Heart right ventricle (tissue), 16 donors: ENCODE results near the gene SPATA4. TPM values are rescaled to one million over a fixed set of nuclear protein-coding genes. Genes with fewer than 3 reads are reported as not detected.

Experiments used
- ATAC-seq, 8 donors: fragments of 200-7000 bp; cut with Tn5 transposase; one replicate each; pipeline ENCODE4 v1.9.1; 2020; ENCODE audit warnings: mild to moderate bottlenecking in 8 of 8, moderate library complexity in 8 of 8, moderate number of reproducible peaks in 1 of 8
- DNase-seq, 2 donors: peaks; one replicate each; pipeline ENCODE4 v3.0.0-alpha.2; 2020
- H3K27ac ChIP-seq, 10 donors: fragments of 200-600 bp; sonication (generic) in 2 of 10; one replicate each; pipeline versions ENCODE4 v1.5.0 to v1.8.0; 2020 to 2022; ENCODE audit warnings: mild to moderate bottlenecking in 3 of 10
- H3K27me3 ChIP-seq, 7 donors: fragments of 200-600 bp; one replicate each; pipeline ENCODE4 v1.8.0; 2021 to 2022; ENCODE audit warnings: mild to moderate bottlenecking in 2 of 7
- H3K36me3 ChIP-seq, 9 donors: fragments of 200-600 bp; sonication (generic) in 1 of 9; one replicate each; pipeline versions ENCODE4 v1.5.0 to v1.8.0; 2020 to 2022; ENCODE audit warnings: mild to moderate bottlenecking in 2 of 9
- H3K4me1 ChIP-seq, 9 donors: fragments of 200-600 bp; sonication (generic) in 1 of 9; one replicate each; pipeline versions ENCODE4 v1.5.0 to v1.8.0; 2020 to 2022; ENCODE audit warnings: mild to moderate bottlenecking in 4 of 9
- H3K4me3 ChIP-seq, 10 donors: fragments of 200-600 bp; sonication (generic) in 2 of 10; one replicate each; pipeline versions ENCODE4 v1.5.0 to v1.8.0; 2020 to 2022; ENCODE audit warnings: mild to moderate bottlenecking in 7 of 10, moderate library complexity in 2 of 10
- H3K9me3 ChIP-seq, 11 donors: fragments of 200-600 bp in 10 of 11; sonication (generic) in 2 of 11; one replicate each; pipeline versions ENCODE4 v1.5.0 to v1.8.0; 2013 to 2022; ENCODE audit warnings: mild to moderate bottlenecking in 2 of 11, control low read depth in 1 of 11, moderate library complexity in 1 of 11
- WGBS, 2 donors: extraction: QIAGEN DNeasy Blood & Tissue Kit; methylation state at CpG; one replicate each; pipeline ENCODE4 v1.1.7; 2013; ENCODE audit warnings: inconsistent platforms in 1 of 2; 5-methylcytosine and 5-hydroxymethylcytosine counted together
- intact Hi-C, 10 donors: fragments of 100-400 bp; cut with DNase I; formaldehyde crosslinking; loops; one replicate each; pipeline versions ENCODE4 v1.11.1 to v1.14.2; 2022
- long read RNA-seq, 3 donors: library from polyadenylated mRNA; unstranded; transcript quantifications; one replicate each; pipeline ENCODE4 v2.0.0, GENCODE V29; 2020 to 2021
- polyA plus RNA-seq, 2 donors: library from polyadenylated mRNA; stranded (reverse); fragments of 200-250 nt; gene quantifications; one replicate each; pipeline ENCODE4 v1.2.3, GENCODE V29; 2013
- total RNA-seq, 10 donors: library from RNA; stranded (reverse); fragmentation: NEBNext Ultra II Directional in 3 of 10; extraction: Animal tissue kit (Norgen Biotek cat#: 25700) in 3 of 10; gene quantifications; one replicate each; pipeline versions ENCODE4 v1.2.1 to v1.2.4, GENCODE V29; 2021 to 2023
- TF ChIP-seq, protein P1 (sequence below), 9 donors: fragments of 200-600 bp; sonication (generic) in 2 of 9; IDR thresholded peaks; one replicate each; pipeline versions ENCODE4 v1.5.0 to v1.8.0; 2021 to 2022; ENCODE audit warnings: antibody characterized with exemption in 9 of 9, mild to moderate bottlenecking in 5 of 9, moderate library complexity in 1 of 9
- donor health status: Arrhythmogenic right ventricular cardiomyopathy.
- donor health status: ischemic (EF 13 %, LVEDD 7.1; RV severe dilation, severe dysfunction).
- donor health status: healthy with polysubstance abuse.
- donor health status: DM: no; HTN: yes; CAD: no.
- donor health status: DM: no; HTN: no; CAD: no.
- donor health status: ischemic (EF 25% LVEDD 6.9; RV normal size, moderate dysfunction).
- donor health status: ischemic (EF 25% LVEDD 5.7; RV mildly dilated, moderate dysfunction).
- donor health status: healthy.
- donor health status: DM: yes; HTN: yes; CAD: no.
- donor health status: Ischemic cardiomyopathy.
- donor health status: ischemic (EF 35%, LVEDD 5.7; RV mildly dilated, moderate dysfunction).
- donor health status: nonischemic (EF 11% LVEDD 7.7; RV severe dilation, severe dysfunction).
- donor health status: DM: yes; HTN: yes; CAD: no.
- donor health status: PGD.
- donor health status: ischemic (EF 29% LVEDD 5.4; RV normal size, mild dysfunction).
- donor health status: nonischemic (EF 23%, LVEDD 6.1; RV moderate dilation, normal function).

SPATA4 gene
- total RNA-seq, result under 1 TPM in 9 of 10 donors, not detected in 1; 0.25 to 0.99 (median 0.49) TPM
- under 1 TPM; 0.16 to 0.37 TPM for polyA plus RNA-seq
- long read RNA-seq, donor 1, result 0 reads
- long read RNA-seq, donor 2, result 0 reads
- long read RNA-seq, donor 3, result 0 reads

GRCh38 chr4:176195184-176195978 is at the start of gene SPATA4:
SPATA4 (minus strand) TSS chr4:176195585; CDS start chr4:176195562, 23 bp downstream.
- TF ChIP-seq, protein P1, sequence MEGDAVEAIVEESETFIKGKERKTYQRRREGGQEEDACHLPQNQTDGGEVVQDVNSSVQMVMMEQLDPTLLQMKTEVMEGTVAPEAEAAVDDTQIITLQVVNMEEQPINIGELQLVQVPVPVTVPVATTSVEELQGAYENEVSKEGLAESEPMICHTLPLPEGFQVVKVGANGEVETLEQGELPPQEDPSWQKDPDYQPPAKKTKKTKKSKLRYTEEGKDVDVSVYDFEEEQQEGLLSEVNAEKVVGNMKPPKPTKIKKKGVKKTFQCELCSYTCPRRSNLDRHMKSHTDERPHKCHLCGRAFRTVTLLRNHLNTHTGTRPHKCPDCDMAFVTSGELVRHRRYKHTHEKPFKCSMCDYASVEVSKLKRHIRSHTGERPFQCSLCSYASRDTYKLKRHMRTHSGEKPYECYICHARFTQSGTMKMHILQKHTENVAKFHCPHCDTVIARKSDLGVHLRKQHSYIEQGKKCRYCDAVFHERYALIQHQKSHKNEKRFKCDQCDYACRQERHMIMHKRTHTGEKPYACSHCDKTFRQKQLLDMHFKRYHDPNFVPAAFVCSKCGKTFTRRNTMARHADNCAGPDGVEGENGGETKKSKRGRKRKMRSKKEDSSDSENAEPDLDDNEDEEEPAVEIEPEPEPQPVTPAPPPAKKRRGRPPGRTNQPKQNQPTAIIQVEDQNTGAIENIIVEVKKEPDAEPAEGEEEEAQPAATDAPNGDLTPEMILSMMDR (IDR thresholded peaks at IDR 0.05), result no peak
- ATAC-seq (peak; percentile 100), DNase-seq (peak; percentile 94 to 95)
- H3K27ac ChIP-seq, result peak within 1 kb of the TSS in 9 of 10 donors; percentile 41 to 90 (median 82)
- intact Hi-C loops, result loop anchor here in 7 of 10 donors (2.0 to 10.0 kb wide), 8 partner anchors 35 to 1119 kb away; partner anchors contain the start of gene SPCS3 (in 2 of the 7)
- no peaks in the 10 kb centered on the region for H3K36me3 ChIP-seq
- H3K4me3 ChIP-seq, result peak within 1 kb of the TSS; percentile 32 to 77 (median 67)
- peaks cover 0 to 6% (median 0%) of the 10 kb centered on the region in 7 donors for H3K27me3 ChIP-seq
- no peaks in the 10 kb centered on the region for H3K9me3 ChIP-seq
- WGBS, 2 donors, result 1% methylated on average over 45 of the region's 45 CpGs
- H3K4me1 ChIP-seq, result peaks cover 0 to 11% (median 5%) of the 10 kb centered on the region in 9 donors

DNA sequence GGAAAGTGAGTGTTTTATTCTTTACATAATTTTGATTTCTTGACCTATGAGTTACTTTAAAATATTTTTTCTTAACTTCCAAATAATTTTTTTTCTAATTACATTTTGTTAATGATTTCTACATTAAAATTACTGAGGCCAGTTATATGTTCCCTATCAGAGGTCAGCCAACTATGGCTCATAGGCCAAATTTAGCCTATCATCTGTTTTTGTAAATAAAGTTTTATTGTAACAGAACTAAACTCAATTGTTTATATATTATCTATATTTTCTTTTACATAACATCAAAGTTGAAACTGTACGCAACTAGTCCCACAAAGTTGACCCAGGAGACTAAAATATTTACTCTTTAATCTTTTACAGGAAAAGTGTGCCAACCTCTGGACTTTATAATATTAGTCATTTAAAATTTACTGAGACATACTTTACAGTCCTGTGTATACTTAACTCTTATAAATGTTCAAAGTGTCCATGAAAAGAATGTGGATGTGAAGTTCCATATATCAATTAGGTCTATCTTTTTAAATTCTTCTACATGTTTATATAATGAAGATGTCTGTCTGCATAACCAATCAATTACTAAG is 47.5 kb upstream of the SPATA4 start:
- no peaks in the 10 kb centered on the region for H3K27me3 ChIP-seq
- peaks cover 0 to 13% (median 6%) of the 10 kb centered on the region in 9 donors for H3K4me1 ChIP-seq
- no peaks in the 10 kb centered on the region for H3K9me3 ChIP-seq
- 94 to 96% methylated on average over 1 of the region's 1 CpG for WGBS, 2 donors
- H3K27ac ChIP-seq, result no peak overlapping the region
- no peak for ATAC-seq
- intact Hi-C loops, result no loop called here
- no peak overlapping the region for H3K4me3 ChIP-seq
- DNase-seq, result no peak
- TF ChIP-seq, protein P1 (IDR thresholded peaks at IDR 0.05), result no peak
- no peaks in the 10 kb centered on the region for H3K36me3 ChIP-seq

GRCh38 chr4:176241703-176242102 is 46.3 kb upstream of the SPATA4 start:
- 92 to 93% methylated on average over 8 of the region's 8 CpGs for WGBS, 2 donors
- H3K9me3 ChIP-seq, result no peaks in the 10 kb centered on the region
- no peaks in the 10 kb centered on the region for H3K27me3 ChIP-seq
- H3K4me1 ChIP-seq, result peaks cover 0 to 24% (median 11%) of the 10 kb centered on the region in 9 donors
- ATAC-seq (no peak), DNase-seq (no peak)
- H3K4me3 ChIP-seq, result no peak overlapping the region
- intact Hi-C loops, result no loop called here
- H3K27ac ChIP-seq, result no peak overlapping the region
- no peaks in the 10 kb centered on the region for H3K36me3 ChIP-seq
- TF ChIP-seq, protein P1 (IDR thresholded peaks at IDR 0.05), result no peak

GRCh38 chr4:176238826-176239225 is 43.4 kb upstream of the SPATA4 start:
- H3K4me3 ChIP-seq, result no peak overlapping the region
- TF ChIP-seq, protein P1 (IDR thresholded peaks at IDR 0.05), result no peak
- intact Hi-C loops, result loop anchor here in 3 of 10 donors (2.0 to 5.0 kb wide), 3 partner anchors 33 to 44 kb away; partner anchors contain the start of gene SPATA4 (in 2 of the 3)
- H3K27ac ChIP-seq, result peak overlapping the region in 9 of 10 donors; percentile 63 to 92 (median 86)
- DNase-seq (no peak), ATAC-seq (peak in 2 of 8 donors; percentile 25 to 33)
- no peaks in the 10 kb centered on the region for H3K9me3 ChIP-seq
- no peaks in the 10 kb centered on the region for H3K27me3 ChIP-seq
- 43 to 55% methylated on average over 4 of the region's 4 CpGs for WGBS, 2 donors
- H3K4me1 ChIP-seq, result peaks cover 0 to 26% (median 12%) of the 10 kb centered on the region in 9 donors
- no peaks in the 10 kb centered on the region for H3K36me3 ChIP-seq
